ENCODE results near the gene NOL11.
"Not testable (repeated sequence)": the region's sequence is repeated elsewhere in the genome, so short reads cannot be mapped to it uniquely, and the experiment has no call there.

The NOL11 gene

DNA sequence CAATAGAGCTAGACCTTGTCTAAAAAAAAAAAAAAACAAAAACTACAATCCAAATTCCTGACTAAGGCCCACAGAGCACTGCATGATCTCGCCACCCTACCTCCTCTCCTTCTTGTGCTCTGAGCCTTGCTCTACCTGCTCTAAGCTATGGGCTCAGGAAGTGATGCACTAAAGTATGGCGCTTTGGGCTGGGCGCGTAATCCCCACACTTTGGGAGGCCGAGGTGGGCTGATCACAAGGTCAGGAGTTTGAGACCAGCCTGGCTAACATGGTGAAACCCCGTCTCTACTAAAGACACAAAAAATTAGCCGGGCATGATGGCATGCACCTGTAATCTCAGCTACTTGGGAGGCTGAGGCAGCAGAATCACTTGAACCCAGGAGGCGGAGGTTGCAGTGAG lies 37.0 kb downstream of the NOL11 start:
- DNase-seq (ENCODE audit: low read depth) = not testable (repeated sequence)

GRCh38 chr17:67756766-67757165 lies 39.0 kb downstream of the NOL11 start:
- DNase-seq (ENCODE audit: low read depth) = not testable (repeated sequence)

DNA sequence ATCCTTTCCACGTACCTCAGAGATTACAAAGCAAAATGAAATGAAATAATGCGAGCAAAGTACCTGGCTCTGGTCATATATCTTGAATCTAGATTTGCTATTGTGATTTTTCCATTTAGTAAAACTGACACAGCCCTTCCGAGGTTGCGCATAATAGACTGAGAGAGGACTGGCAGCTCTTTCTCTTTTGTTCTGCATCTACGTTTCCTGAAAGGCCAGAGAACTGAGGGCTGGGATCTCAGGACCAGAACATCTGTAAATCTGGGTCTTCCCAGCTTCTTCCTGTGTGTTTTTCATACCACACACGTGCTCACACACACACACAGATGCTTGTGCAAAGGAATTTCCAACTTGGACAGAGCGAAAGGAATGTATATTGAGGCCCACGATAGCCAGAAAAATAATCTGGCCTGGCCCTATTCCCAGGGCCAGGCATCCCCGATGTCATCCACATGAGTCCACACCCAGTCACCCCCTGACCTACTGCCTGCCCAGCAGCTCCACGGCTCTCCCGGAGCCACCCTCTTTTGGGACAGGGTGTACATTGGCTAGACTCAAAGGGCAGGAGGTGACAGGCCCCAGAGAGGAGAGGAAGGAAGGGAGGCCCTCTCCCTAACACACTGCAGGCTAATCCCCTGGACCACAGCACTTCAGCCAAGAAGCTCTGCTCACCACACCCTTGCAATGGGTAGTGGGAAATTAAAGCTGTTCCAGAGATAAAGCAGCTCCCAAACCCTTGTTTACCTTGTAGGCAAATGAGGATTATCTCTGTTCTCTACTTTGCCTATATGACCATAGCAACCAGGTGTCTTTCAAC lies 41.8 kb downstream of the NOL11 start:
- no peak for DNase-seq (ENCODE audit: low read depth)

GRCh38 chr17:67765623-67766022 lies 47.9 kb downstream of the NOL11 start:
- DNase-seq (ENCODE audit: low read depth) = no peak

DNA sequence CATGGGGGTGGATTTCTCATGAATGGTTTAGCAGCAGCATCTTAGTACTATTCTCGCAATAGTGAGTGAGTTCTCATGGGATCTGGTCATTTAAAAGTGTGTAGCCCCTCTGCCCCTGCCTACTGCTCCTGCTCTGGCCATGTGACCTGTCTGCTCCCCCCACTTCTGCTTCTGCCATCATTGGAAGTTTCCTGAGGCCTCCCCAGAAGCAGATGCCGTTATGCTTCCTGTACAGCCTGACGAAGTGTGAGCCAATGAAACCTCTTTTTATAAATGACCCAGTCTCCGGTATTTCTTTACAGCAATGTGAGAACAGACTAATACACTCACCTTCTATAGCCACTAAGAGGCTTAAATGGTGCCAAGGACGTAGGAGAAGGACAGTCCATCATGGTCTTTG lies 51.5 kb downstream of the NOL11 start:
- DNase-seq (ENCODE audit: low read depth) = no peak

GRCh38 chr17:67770539-67770938 lies 52.8 kb downstream of the NOL11 start:
- no peak for DNase-seq (ENCODE audit: low read depth)

DNA sequence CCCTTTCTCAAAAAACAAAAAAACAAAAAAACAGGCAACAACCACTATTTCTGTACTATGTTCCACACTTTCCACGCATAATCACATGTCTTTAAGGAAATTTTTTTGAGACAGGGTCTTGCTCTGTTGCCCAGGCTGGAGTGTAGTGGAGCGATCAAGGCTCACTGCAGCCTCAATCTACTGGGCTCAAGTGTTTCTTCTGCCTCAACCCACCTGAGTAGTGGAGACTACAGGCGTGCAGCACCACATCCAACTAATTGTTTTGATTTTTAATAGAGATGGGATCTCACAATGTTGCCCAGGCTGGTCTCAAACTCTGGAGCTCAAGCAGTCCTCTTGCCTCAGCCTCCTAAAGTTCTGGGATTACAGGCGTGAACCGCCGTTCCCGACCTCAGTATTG lies 54.9 kb downstream of the NOL11 start:
- DNase-seq (ENCODE audit: low read depth) = no peak

DNA sequence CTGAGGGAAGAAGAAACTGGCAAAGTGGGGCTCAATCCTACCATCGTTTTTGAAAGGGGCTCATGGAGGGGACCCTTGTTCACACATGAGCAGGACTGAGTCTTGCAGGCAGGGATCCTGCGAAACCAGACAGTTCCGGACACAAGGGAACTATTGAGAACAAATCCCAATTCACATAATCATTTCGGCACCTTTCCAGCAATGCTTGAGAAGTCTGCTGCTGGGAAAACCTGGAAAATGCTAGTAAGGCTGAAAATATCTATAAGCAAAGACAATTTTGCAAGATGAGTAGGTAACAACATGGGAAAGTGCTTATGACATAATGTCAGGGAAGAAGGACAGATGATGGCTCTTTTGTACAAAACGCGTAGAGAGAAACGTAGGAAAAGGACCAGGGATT lies 55.5 kb downstream of the NOL11 start:
- DNase-seq (ENCODE audit: low read depth) = peak; percentile 9

GRCh38 chr17:67779098-67779672 lies 61.4 kb downstream of the NOL11 start:
- peak; percentile 63 for DNase-seq (ENCODE audit: low read depth)

DNA sequence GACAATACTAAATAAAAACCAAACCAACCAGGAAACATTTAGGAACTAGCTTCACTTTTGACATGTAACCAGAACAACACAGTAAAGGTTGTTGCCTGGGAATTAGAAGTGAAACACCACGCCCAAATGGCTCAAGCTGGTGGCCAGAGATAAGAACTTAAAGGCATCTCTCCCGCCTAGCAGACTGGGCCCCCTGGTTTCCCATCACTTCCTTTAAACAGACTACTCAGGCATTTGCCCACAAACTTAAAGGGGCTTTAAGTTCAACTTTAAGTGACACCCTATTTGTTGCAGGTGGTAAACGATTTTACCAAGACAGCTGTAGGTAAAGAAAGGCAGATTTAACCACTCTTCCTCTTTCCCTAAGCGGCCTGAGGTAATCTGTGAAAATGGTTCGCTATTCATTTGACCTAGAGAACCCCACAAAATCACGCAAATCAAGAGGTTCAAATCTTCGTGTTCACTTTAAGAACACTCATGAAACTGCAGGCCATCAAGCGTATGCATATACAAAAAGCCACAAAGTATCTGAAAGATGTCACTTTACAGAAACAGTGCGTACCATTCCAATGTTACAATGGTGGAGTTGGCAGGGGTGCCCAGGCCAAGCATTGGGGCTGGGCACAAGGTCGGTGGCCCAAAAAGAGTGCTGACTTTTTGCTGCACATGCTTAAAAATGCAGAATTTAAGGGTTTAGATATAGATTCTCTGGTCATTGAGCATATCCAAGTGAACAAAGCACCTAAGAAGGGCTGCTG lies 66.8 kb downstream of the NOL11 start:
- no peak for DNase-seq (ENCODE audit: low read depth)

DNA sequence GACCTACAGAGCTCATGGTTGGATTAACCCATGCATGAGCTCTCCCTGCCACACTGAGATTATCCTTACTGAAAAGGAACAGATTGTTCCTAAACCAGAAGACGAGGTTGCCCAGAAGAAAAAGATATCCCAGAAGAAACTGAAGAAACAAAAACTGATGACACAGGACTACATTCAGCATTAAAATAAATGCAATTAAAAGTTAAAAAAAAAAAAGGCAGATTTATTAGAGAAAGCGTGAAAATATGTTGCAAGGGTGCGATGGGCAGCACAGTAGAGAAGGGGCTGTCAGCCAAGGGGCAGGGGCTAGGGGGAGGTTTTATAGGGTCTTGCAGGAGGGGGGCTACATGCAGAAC lies 67.4 kb downstream of the NOL11 start:
- no peak for DNase-seq (ENCODE audit: low read depth)

- DNase-seq (ENCODE audit: low read depth) = no peak
These were observed 67.8 kb downstream of the NOL11 start for GRCh38 chr17:67785504-67785903.

All from ELR (cell line).